ENCODE results near the gene TCFL5.

TCFL5 gene

DNA sequence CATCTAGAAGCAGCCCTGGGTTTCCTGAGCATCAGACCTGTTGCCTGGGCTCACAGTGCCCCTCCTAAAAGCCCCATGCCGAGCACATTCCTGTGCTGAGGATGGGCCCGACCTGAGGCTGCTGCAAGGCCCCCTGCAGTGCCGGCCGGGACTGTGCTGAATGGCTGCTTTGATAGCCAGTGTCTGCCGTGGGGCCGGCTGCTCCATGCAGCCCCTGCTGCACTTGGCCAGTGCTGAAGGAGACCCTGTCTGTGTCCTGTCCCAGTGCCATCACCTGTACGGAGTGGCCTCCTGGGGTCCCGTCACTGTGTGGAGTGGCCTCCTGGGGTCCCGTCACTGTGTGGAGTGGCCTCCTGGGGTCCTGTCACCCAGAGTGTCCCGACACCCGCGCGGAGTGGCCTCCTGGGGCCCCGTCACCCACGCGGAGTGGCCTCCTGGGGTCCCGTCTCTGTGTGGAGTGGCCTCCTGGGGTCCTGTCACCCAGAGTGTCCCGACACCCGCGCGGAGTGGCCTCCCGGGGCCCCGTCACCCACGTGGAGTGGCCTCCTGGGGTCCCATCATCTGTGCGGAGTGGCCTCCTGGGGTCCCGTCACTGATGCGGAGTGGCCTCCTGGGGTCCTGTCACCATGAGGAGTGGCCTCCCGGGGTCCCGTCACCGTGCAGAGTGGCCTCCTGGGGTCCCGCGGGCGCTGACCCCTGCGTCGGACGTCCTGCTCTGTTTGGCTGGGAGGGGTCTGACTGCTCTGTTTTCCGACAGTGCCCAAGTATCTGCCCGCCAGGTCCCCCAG lies 37.7 kb downstream of the TCFL5 start:
- no peak for DNase-seq

DNA sequence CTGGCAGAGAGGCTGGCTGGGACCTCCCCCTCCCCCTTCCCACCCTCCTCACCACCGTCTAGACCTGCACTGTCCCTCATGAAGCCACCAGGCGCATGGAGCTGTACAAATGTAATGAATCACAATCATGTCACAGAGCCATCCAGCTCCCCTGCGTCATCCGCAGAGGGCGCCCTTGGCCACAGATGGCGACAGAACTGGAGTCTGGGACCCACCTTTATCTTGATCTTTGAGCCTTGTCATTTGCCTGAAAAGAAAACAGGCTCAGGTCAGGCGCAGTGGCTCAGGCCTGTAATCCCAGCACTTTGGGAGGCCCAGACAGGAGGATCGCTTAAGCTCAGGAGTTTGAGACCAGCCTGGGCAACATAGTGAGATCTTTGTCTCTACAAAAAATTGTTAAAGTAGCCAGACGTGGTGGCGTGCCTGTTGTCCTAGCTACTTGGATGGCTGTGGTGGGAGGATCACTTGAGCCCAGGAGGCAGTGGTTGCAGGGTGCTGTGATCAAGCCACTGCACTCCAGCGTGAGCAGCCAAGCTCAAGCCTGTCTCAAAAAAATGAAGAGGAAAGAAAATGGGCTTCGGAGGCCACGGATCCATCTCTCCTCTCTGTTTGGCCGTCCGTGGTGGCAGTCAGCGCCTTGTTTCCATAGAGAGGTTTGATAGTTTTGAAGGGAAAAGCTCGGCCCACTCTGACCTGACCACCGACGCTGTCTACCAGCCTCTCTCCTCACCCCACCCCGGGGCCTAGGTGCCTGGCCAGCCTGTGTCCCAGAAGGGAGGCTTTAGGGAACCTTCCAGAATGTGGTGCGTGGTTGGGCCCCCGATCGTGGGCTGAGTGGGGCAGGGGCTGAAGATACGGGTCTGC lies 38.6 kb downstream of the TCFL5 start:
- DNase-seq = peak in 2 of 56 donors; percentile 10 to 52

DNA sequence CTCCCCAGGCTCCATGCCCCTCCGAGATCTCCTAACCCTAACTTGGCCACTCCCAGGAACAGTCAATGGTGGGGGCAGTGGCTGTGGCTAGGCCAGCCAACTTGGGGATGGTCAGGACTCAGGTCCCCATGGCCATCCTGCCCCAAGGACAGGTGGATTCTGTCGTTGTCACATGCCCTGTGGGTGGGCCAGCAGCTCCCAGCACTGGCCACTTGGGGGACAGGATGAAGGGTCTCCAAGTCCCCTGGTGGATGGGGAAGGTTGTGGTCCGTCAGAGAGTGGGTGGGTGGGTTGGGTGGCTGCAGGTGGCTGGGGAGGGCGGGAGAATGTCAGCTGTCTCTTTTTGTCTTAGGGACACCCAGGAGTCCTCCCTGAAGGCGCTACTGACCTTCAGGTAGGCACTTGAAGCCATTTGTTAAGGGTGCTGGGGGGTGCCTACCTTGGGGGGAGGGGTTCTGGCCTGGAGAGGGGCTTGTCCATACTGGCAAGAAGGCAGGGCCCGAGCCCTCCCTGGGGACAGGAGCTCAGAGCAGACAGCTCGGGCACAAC lies 39.3 kb downstream of the TCFL5 start:
- DNase-seq = no peak

DNA sequence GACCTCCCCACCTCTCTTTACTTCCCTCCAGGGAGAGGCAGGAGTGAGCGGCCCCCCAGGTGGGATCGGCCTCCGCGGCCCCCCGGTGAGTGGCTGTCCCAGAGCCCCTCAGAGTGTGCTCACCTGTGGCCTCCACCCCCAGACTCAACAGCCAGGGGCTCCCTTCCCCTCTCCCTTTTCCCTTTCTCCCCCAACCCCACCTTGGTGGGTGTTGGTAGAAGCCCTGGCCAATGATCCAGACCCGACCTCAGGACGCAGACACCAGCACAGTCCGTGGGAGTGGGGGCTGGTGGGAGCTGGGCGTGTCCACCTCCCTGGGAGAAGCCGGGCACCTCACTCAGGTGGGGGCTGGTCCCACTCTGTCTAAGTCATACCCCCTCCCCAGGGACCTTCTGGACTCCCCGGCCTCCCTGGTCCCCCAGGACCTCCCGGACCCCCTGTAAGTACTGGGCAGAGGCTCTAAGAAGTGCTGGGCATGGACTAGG lies 39.9 kb downstream of the TCFL5 start:
- DNase-seq = no peak

DNA sequence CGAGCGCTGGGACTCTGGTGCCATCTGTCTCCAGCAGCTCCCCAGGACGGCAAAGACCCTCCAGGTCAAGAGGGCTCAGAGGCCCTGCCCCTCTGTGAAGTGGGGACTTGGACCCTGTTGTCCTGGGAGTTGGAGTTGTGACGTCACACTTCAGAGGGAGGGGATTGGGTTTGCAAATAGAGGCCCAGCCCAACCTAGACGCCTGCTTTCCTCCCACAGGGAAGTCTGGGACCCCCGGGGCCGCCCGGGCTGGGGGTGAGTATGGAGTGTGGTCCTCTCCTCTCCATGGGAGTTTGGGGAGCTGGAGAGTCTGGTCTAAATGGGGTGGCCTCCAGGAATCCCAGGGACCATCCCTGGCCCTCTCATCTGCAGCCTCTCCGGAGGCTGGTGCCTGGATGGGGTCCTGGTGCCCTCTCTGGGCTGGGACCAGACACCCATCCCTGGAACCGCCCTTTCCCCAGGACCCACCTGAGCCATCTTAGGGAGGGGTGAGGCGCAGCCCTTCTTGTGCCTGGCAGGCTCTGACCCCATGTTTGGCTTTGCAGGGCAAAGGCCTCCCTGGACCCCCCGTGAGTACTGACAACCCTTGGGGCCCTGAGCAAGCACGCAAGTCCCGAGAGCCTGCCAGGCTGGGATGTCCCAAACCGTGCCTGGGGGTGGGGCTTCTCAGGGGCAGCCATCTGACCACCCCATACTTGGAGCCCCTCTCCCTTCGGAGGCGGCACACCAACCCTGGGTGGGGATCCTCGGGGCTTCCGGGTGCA lies 40.5 kb downstream of the TCFL5 start:
- no peak for DNase-seq

DNA sequence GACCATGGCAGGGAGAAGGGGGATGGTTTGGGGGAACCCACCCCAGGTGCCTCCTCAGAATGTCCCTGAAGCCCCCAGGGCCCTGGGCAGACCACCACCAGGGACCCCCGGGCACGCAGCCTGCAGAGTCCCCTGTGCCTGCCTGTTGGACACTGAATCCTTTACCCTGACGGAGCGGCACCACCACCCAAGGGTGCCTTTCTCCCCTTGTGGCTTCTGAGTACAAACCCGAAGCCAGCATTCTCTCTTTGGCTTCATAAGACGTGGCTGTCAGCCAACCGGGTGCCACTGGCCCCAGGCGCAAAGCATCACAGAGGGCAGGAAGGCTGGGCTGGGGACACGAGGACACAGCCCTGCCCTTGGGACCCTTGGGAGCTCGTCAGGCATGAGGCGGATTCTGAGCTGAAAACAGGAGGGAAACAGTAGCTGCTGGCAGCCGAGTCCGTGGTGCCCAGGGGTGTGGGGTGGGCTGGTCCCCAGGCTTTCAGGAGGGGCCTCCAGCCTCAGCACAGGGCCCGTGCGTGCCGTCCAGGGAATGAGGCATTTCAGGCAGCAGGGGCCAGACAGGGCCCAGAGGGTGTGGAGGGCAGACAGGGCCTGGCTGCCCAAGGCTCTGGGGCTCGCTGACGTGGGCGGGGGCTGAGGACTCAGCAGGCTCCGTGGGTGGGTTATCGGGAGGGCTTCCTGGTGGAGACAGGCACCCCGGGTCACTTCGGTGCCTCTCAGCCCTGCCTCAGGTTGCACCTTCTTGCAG lies 41.2 kb downstream of the TCFL5 start:
- DNase-seq = peak in 9 of 56 donors; percentile 21 to 52 (median 25)

DNA sequence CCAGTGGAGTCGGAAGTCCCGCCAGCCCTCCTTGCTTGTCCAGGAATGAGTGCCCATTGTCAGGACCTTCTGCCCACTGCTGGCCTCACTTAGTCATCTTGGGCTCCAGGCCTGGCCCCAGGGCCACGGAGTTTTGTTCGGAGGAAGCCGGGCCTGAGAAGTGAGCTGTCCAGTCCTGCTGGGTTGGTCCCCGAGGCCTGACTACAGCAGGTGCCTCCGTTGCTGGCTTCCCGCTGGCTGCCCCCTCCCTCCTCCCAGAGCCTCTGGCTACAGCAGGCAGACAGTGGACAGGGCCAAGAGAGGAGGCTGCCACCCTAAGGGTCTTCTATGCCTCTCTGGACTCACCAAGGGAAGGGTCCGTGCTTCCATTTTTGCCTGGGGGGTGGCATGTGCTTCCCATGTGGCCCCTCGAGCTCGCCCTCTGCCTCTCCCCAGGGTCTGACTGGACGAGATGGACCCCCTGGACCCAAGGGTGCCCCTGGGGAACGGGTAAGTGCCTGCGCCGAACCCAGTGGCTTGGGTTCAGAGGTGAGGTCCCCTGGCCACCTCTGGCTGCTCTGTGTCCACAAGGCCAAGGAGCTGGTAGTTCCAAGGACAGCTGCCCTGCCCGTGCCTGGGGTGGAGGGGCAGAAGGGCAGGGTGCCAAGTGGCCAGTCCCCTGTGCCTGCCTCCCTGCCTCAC lies 42.0 kb downstream of the TCFL5 start:
- peak in 17 of 56 donors; percentile 18 to 80 (median 52) for DNase-seq

DNA sequence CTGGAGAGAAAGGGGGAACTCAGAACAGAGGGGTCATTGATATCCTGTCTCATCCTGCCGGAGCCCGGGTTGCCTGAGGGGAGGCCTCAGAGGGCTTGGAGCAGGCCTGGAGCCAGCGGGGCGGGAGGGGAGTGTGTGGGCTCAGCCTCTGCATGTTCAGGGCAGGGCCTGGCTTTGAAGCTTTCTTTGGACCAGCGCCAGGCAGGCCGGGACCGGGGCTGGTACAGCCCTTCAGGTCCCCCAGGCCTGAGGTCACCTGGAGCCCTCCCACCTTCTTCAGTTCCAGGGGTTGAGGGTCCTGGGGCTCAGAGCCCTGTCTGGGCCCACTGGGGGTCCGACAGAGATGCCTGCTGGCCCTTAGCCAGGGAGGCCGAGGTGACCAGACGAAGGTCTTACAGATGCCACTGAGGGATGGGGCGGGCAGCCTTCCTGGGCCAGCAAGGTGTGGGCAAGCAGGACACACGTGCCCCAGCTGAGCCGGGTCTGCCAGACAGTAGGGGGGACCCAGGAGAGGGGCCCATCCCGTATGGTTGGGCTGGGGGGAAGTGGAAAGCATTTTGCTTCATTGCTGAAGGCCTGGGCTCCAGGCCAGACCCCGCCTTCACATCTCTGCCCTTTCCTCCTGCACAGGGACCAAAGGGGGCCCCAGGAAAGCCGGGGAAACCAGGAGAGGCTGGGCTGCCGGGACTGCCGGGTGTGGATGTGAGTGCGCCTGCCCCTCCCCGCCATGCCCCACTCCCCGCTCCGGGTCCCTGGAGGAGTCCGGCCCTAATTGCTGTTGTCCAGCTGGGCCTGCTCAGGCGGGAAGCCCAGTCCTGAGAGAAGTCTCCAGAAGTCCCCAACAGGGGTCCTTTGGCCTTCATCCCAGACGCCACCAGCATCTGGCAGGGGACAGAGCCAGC lies 42.8 kb downstream of the TCFL5 start:
- DNase-seq = peak in 49 of 56 donors; percentile 17 to 81 (median 58)

GRCh38 chr20:62817975-62818591 lies 43.5 kb downstream of the TCFL5 start:
- DNase-seq = peak in 3 of 56 donors; percentile 23 to 60 (median 45)

- peak in 46 of 56 donors; percentile 16 to 80 (median 57) for DNase-seq
Measured at GRCh38 chr20:62816884-62817873, 44.4 kb downstream of the TCFL5 start, which contains the start of gene COL9A3. COL9A3 (plus strand) TSS chr20:62817050; CDS start chr20:62817065, 15 bp downstream.

GRCh38 chr20:62816031-62816883 lies 45.4 kb downstream of the TCFL5 start:
- peak in 7 of 56 donors; percentile 12 to 71 (median 34) for DNase-seq

DNA sequence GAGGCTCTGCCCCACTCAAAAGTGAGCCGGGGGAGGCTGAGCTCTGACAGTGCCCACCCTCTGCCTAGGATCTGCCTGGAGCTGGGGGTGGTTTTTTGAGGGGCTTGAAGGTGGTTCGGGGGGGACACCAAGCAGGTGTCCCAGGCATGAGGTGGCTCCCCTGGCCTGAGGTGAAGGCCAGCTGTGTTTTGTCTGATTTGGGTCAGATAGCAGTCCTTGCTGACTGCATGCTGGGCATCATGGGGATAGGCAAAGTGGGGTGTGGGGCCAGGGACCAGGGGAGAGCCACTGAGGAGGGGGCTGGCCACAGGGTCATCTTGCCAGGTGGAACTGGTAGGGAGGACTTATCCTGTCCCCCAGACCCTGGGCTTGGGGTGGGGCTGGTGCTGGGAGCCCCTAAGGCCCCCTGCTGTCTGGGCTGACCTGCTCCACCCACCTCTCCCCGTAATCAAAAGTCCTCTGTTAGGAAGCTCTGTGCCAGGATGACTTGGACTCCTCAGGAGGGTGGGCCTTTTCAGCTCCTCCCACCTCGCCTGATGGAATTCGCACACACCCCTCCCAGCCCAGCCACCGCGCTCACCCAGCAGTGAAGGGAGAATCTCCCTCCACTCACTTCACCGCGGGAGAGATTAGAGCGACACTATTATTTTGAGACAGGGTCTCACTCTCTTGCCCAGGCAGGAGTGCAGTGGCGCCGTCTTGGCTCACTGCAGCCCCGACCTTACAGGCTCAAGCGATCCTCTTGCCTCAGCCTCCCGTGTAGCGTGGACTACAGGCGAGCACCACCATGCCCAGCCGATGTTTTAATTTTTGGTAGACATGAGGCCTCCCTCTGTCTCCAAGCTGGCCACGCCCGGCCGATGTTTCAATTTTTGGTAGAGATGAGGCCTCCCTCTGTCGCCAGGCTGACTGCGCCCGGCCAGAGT lies 46.3 kb downstream of the TCFL5 start:
- DNase-seq = no peak

GRCh38 chr20:62814709-62815065 lies 46.9 kb downstream of the TCFL5 start:
- DNase-seq = no peak

DNA sequence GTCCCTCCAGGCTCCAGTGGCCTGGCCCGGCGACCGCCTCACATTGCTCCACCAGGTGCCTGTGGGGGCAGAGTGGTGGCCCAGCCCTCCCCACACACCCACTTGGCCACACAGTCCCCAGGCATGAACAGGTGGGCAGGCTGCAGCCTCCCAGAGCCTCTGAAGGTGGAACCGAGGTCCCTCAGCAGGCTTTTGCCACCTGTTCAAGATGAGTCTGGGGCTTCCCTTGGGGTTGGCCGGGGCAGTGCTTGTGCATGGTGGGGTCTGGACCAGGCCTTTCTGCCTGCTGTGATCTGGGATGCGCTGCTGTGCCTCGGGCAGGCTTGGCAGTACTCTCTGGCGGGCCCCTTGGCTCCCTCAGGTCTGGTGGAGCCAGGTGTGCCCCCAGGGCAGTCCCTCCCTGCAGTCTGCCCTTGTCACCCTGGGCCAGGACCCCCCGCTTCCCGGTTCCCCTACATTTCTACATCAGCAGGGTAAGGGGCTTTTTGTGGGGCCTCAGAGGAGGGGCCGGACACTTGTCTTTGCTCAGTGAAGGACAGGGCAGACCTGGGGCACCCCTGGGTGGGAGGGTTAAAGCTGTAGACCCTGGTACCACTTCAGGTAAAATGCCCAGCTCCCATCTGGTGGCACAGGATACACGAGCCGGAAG lies 47.4 kb downstream of the TCFL5 start:
- DNase-seq = no peak

Data from nucleus accumbens (tissue), 56 donors.